Activated effector memory CD4-positive, alpha-beta T cell treated with anti-CD3 and anti-CD28 coated beads, Interleukin-2, amount 50 U/mL, for 16 hours (primary cell): ENCODE measurements around the gene UBE2N.
"Not testable (repeated sequence)": the region's sequence is repeated elsewhere in the genome, so short reads cannot be mapped to it uniquely, and the experiment has no call there.

Experiments
- DNase-seq: peaks from one replicate; pipeline ENCODE4 v3.0.0-alpha.2; 2020

UBE2N gene

GRCh38 chr12:93409343-93410187 lies 32.2 kb downstream of the UBE2N start:
- not testable (repeated sequence) for DNase-seq

GRCh38 chr12:93408813-93409212 lies 32.9 kb downstream of the UBE2N start:
- DNase-seq, result no peak

GRCh38 chr12:93407963-93408283 lies 33.8 kb downstream of the UBE2N start:
- DNase-seq, result no peak

GRCh38 chr12:93407054-93407962 lies 34.4 kb downstream of the UBE2N start:
- no peak for DNase-seq

- DNase-seq, result no peak
These were observed 36.5 kb downstream of the UBE2N start for GRCh38 chr12:93404961-93405849.

- no peak for DNase-seq
These were observed 37.6 kb downstream of the UBE2N start for GRCh38 chr12:93403988-93404803.

- no peak for DNase-seq
These were observed 39.1 kb downstream of the UBE2N start for GRCh38 chr12:93402333-93403311.

GRCh38 chr12:93399183-93399863 lies 42.4 kb downstream of the UBE2N start:
- not testable (repeated sequence) for DNase-seq

- no peak for DNase-seq
These were observed 44.3 kb downstream of the UBE2N start for GRCh38 chr12:93397412-93397811.

- DNase-seq, result no peak
These were observed 48.3 kb downstream of the UBE2N start for GRCh38 chr12:93393425-93393824.

- DNase-seq, result no peak
These were observed 51.0 kb downstream of the UBE2N start for GRCh38 chr12:93390549-93391297.

GRCh38 chr12:93390031-93390430 lies 51.7 kb downstream of the UBE2N start:
- no peak for DNase-seq

- DNase-seq, result peak; percentile 76
These were observed 54.0 kb downstream of the UBE2N start for GRCh38 chr12:93387780-93388179.

GRCh38 chr12:93381976-93382437 lies 59.7 kb downstream of the UBE2N start:
- not testable (repeated sequence) for DNase-seq

GRCh38 chr12:93381161-93381975 lies 60.4 kb downstream of the UBE2N start:
- no peak for DNase-seq

GRCh38 chr12:93380480-93381121 lies 61.1 kb downstream of the UBE2N start:
- no peak for DNase-seq

GRCh38 chr12:93379981-93380361 lies 61.8 kb downstream of the UBE2N start:
- DNase-seq, result no peak
